Testis (tissue), 2 donors: ENCODE measurements around the gene IRX3.

Source experiments
- POLR2A ChIP-seq: fragments of 450-650 bp; IDR thresholded peaks from one replicate; pipeline ENCODE4 v1.6.1; 2017; ENCODE audit warnings: antibody characterized with exemption, mild to moderate bottlenecking, moderate library complexity
- TF ChIP-seq, protein P1 (sequence below), 3 experiments: fragments of 450-650 bp in 2 of 3; fragments of 200-600 bp in 1 of 3; sonication (generic) in 1 of 3; IDR thresholded peaks; one replicate each; pipeline ENCODE4 v1.5.1; 2016 to 2019; ENCODE audit warnings: antibody characterized with exemption in 3 of 3, mild to moderate bottlenecking in 2 of 3, moderate library complexity in 1 of 3

DNA sequence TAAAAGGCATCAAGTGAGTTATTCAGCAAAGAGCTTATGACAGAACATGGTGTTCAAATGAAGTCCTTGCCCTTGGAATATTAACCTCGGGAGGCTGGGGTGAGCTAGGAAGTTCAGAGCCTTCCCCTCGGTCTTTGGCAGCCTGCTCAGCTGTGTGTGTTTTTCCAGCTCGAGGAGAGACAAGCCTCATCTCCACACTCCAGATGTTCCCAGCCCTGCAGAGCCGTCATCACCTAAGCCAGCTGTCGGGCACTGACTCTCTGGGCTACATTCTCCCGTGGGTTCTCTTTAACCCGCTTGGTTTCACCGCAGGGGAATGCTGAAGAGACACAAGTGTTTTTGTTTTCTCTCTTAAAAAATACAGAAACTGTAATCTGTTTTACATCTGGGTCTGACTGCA lies 47.1 kb downstream of the IRX3 start:
- TF ChIP-seq POLR2A = no peak
- TF ChIP-seq, protein P1, sequence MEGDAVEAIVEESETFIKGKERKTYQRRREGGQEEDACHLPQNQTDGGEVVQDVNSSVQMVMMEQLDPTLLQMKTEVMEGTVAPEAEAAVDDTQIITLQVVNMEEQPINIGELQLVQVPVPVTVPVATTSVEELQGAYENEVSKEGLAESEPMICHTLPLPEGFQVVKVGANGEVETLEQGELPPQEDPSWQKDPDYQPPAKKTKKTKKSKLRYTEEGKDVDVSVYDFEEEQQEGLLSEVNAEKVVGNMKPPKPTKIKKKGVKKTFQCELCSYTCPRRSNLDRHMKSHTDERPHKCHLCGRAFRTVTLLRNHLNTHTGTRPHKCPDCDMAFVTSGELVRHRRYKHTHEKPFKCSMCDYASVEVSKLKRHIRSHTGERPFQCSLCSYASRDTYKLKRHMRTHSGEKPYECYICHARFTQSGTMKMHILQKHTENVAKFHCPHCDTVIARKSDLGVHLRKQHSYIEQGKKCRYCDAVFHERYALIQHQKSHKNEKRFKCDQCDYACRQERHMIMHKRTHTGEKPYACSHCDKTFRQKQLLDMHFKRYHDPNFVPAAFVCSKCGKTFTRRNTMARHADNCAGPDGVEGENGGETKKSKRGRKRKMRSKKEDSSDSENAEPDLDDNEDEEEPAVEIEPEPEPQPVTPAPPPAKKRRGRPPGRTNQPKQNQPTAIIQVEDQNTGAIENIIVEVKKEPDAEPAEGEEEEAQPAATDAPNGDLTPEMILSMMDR (IDR thresholded peaks at IDR 0.05) = no peak
